Sigmoid colon (tissue), 4 donors: ENCODE results near the gene ZKSCAN8.

Experiments used
- EP300 ChIP-seq, 4 donors: sonication (generic); formaldehyde crosslinking; IDR thresholded peaks; one replicate each; pipeline ENCODE4 v1.6.1; 2017; ENCODE audit warnings: antibody characterized with exemption in 4 of 4
- POLR2AphosphoS5 ChIP-seq, 4 donors: sonication (generic); formaldehyde crosslinking; IDR thresholded peaks; one replicate each; pipeline ENCODE4 v1.6.1; 2017; ENCODE audit warnings: antibody characterized with exemption in 4 of 4
- TF ChIP-seq, protein P1 (sequence below), 4 experiments: fragments of 450-650 bp in 3 of 4; fragments of 200-600 bp in 1 of 4; IDR thresholded peaks; one replicate each; pipeline ENCODE4 v1.5.1; 2016 to 2019; ENCODE audit warnings: antibody characterized with exemption in 4 of 4, mild to moderate bottlenecking in 3 of 4, moderate library complexity in 2 of 4

DNA sequence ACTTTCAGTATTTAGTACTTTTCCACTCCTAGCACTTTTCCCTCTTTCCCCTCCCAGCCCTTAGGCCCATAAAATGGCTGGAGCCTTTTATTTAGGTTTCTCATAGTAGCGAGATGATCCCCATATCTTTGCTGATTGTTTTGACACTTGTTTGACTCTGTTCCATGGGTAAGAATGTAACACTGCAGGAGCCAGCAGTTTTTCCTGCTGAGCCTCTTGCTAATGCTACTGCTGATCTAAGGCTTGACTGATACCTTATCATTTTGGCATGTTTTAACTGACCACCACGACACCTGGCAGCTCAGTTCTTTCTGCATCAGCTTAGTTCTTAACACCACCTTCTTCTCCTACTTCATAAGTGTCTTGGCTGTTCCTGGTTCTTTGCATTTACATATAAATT lies 29.6 kb downstream of the ZKSCAN8 start:
- no peak for TF ChIP-seq POLR2AphosphoS5 (IDR thresholded peaks at IDR 0.05)
- TF ChIP-seq, protein P1, sequence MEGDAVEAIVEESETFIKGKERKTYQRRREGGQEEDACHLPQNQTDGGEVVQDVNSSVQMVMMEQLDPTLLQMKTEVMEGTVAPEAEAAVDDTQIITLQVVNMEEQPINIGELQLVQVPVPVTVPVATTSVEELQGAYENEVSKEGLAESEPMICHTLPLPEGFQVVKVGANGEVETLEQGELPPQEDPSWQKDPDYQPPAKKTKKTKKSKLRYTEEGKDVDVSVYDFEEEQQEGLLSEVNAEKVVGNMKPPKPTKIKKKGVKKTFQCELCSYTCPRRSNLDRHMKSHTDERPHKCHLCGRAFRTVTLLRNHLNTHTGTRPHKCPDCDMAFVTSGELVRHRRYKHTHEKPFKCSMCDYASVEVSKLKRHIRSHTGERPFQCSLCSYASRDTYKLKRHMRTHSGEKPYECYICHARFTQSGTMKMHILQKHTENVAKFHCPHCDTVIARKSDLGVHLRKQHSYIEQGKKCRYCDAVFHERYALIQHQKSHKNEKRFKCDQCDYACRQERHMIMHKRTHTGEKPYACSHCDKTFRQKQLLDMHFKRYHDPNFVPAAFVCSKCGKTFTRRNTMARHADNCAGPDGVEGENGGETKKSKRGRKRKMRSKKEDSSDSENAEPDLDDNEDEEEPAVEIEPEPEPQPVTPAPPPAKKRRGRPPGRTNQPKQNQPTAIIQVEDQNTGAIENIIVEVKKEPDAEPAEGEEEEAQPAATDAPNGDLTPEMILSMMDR (IDR thresholded peaks at IDR 0.05), result no peak
- no peak for TF ChIP-seq EP300 (IDR thresholded peaks at IDR 0.05)
